ENCODE measurements around the gene RTN4RL2. TPM values are rescaled to one million over a fixed set of nuclear protein-coding genes. Genes with fewer than 3 reads are reported as not detected.

The RTN4RL2 gene
- total RNA-seq, 1 donor from 2014 or later, result 4.8 TPM

GRCh38 chr11:57500926-57501325 lies 40.6 kb downstream of the RTN4RL2 start:
- H3K4me1 ChIP-seq, result peaks cover 26% of the 10 kb centered on the region
- ATAC-seq, result no peak
- H3K36me3 ChIP-seq, result peaks cover 13% of the 10 kb centered on the region
- no peak overlapping the region for H3K4me3 ChIP-seq
- H3K9me3 ChIP-seq, result no peaks in the 10 kb centered on the region
- no peak for DNase-seq
- TF ChIP-seq CTCF (IDR thresholded peaks at IDR 0.05), result no peak
- intact Hi-C loops (cut with DNase I), result no loop called here
- peak overlapping the region; percentile 63 for H3K27ac ChIP-seq
- H3K27me3 ChIP-seq (ENCODE audit: low read depth), result no peaks in the 10 kb centered on the region

- Histone ChIP-seq H3K36me3 (peaks cover 6% of the 10 kb centered on the region), H3K9me3 (no peaks in the 10 kb centered on the region), H3K4me1 (peaks cover 26% of the 10 kb centered on the region), H3K27ac (no peak overlapping the region), H3K27me3 (ENCODE audit: low read depth) (no peaks in the 10 kb centered on the region), H3K4me3 (no peak overlapping the region)
- peak in 1 of 2 donors; percentile 1 for ATAC-seq
- no peak for DNase-seq
- no peak for TF ChIP-seq CTCF (IDR thresholded peaks at IDR 0.05)
- intact Hi-C loops (cut with DNase I), result no loop called here
Measured at GRCh38 chr11:57501953-57502352, 41.6 kb downstream of the RTN4RL2 start.

GRCh38 chr11:57502376-57502775 lies 42.0 kb downstream of the RTN4RL2 start:
- H3K27me3 ChIP-seq (ENCODE audit: low read depth), result no peaks in the 10 kb centered on the region
- intact Hi-C loops (cut with DNase I), result no loop called here
- no peaks in the 10 kb centered on the region for H3K9me3 ChIP-seq
- DNase-seq, result no peak
- TF ChIP-seq CTCF (IDR thresholded peaks at IDR 0.05), result no peak
- peaks cover 6% of the 10 kb centered on the region for H3K36me3 ChIP-seq
- H3K27ac ChIP-seq, result no peak overlapping the region
- H3K4me1 ChIP-seq, result peaks cover 26% of the 10 kb centered on the region
- ATAC-seq, result no peak
- H3K4me3 ChIP-seq, result no peak overlapping the region

GRCh38 chr11:57502870-57503269 lies 42.5 kb downstream of the RTN4RL2 start:
- Histone ChIP-seq H3K27ac (no peak overlapping the region), H3K36me3 (peaks cover 6% of the 10 kb centered on the region), H3K9me3 (no peaks in the 10 kb centered on the region), H3K27me3 (ENCODE audit: low read depth) (no peaks in the 10 kb centered on the region), H3K4me3 (no peak overlapping the region), H3K4me1 (peaks cover 26% of the 10 kb centered on the region)
- no peak for TF ChIP-seq CTCF (IDR thresholded peaks at IDR 0.05)
- intact Hi-C loops (cut with DNase I), result no loop called here
- no peak for DNase-seq
- ATAC-seq, result no peak

GRCh38 chr11:57504511-57504910 lies 44.2 kb downstream of the RTN4RL2 start:
- no peak for TF ChIP-seq CTCF (IDR thresholded peaks at IDR 0.05)
- intact Hi-C loops (cut with DNase I), result no loop called here

GRCh38 chr11:57506522-57506921 lies 46.2 kb downstream of the RTN4RL2 start:
- Histone ChIP-seq H3K27ac (no peak overlapping the region), H3K36me3 (peaks cover 12% of the 10 kb centered on the region), H3K4me1 (peaks cover 1% of the 10 kb centered on the region), H3K9me3 (no peaks in the 10 kb centered on the region), H3K4me3 (no peak overlapping the region), H3K27me3 (ENCODE audit: low read depth) (no peaks in the 10 kb centered on the region)
- ATAC-seq (no peak), DNase-seq (no peak)
- no peak for TF ChIP-seq CTCF (IDR thresholded peaks at IDR 0.05)
- intact Hi-C loops (cut with DNase I), result no loop called here

More at GRCh38 chr11:57504511-57504910, 44.2 kb downstream of the RTN4RL2 start:
- Histone ChIP-seq H3K4me3 (no peak overlapping the region), H3K36me3 (peaks cover 12% of the 10 kb centered on the region), H3K27me3 (ENCODE audit: low read depth) (no peaks in the 10 kb centered on the region), H3K27ac (no peak overlapping the region), H3K4me1 (peaks cover 16% of the 10 kb centered on the region), H3K9me3 (no peaks in the 10 kb centered on the region)
- ATAC-seq (no peak), DNase-seq (no peak)
